KOPT-K1 (cell line): ENCODE data around the gene MBD3L2B.
"Not testable (repeated sequence)": the region's sequence is repeated elsewhere in the genome, so short reads cannot be mapped to it uniquely, and the experiment has no call there.

ENCODE experiments used
- H3K27ac ChIP-seq: fragments of 200-600 bp; sonication (generic); 2 replicates; pipeline ENCODE4 v1.5.1; 2016; ENCODE audit warnings: antibody characterized with exemption, mild to moderate bottlenecking, low read depth, low read length; ENCODE audit not compliant: poor library complexity, severe bottlenecking
- H3K36me3 ChIP-seq: fragments of 200-600 bp; sonication (generic); 2 replicates; pipeline ENCODE4 v1.5.1; 2017; ENCODE audit warnings: antibody characterized with exemption, mild to moderate bottlenecking, low read length, moderate library complexity; ENCODE audit not compliant: insufficient read depth
- H3K9me3 ChIP-seq: fragments of 200-600 bp; sonication (generic); 2 replicates; pipeline ENCODE4 v1.5.1; 2017; ENCODE audit warnings: antibody characterized with exemption, low read length, mild to moderate bottlenecking; ENCODE audit not compliant: insufficient read depth, poor library complexity, severe bottlenecking

Gene MBD3L2B

DNA sequence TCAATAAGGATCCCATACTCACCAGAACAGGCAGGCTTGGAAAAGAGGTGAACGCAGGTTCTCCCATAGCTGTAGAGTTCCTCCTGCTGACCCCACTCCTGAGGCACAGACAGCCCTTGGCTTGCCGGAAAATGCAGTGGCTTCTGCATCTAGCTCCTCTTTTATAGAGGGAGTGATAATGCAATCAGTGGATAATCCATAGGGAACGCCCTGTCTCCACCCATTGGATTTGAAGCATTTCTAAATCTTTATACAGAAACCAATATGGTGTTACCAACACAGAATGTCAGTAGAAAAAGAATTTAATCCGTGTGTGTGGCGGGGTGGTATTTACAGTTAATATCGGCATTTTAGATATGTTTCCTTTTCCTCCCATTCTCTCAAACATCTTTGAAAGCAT, at the start of gene MBD3L2B:
Gene MBD3L2B, minus strand, starts transcription at position 101 of the 400 bp plus-strand sequence. Its CDS starts 34 bp downstream, at position 67.
- H3K9me3 ChIP-seq, H3K27ac ChIP-seq: not testable (repeated sequence)

GRCh38 chr19:7069904-7070226, 48.6 kb upstream of the MBD3L2B start:
- Histone ChIP-seq H3K9me3 (peaks cover 1% of the 10 kb centered on the region), H3K27ac (peak overlapping the region; percentile 91), H3K36me3 (peaks cover 41% of the 10 kb centered on the region)

More for the DNA sequence above, at the start of gene MBD3L2B:
- H3K36me3 ChIP-seq = not testable (repeated sequence)

DNA sequence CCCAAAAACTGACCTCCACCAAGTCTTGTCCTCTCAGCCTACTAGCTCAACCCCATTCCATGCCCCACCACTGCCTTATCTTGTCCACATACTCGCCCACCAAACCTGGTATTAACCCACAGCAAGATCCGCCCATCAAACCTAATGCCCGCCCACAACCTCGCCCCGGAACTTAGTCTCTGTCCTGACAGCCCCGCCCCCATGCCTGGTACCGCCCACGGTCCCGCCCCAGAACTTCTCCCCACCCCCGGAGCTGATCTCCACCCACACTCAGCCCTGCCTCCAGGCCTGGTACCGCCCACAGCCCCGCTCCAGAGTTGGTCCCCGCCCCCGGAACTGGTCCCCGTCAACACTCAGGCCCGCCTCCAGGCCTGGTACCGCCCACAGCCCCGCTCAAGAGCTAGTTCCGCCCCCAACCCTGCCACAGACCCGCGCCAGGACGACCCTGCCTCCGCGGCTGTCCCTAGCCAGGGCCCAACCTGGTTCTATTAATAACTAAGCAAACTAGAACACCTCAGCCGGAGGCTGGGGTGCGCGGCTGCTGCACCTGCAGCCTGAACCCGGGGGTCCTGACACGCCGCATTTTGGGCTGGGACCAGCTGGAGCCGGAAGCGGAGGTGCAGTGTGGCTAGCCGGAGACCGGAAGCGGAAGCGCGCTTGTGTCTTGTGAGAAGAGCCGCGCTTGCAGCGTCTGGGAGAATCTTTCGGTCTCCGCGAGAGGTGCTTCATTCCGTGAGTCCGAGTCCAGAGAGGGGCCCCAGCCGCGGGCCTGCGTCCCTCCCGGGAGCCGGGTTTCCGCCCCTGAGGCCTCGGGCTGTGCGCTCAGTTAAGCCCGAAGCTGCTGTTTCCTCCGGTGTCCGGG, 48.0 kb upstream of the MBD3L2B start, which contains the start of gene ZNF557:
Gene ZNF557, plus strand, starts transcription at position 662 of the 862 bp plus-strand sequence. CDS start 5,372 bp downstream, outside the sequence.
- peak within 1 kb of the TSS; percentile 91 for H3K27ac ChIP-seq
- H3K9me3 ChIP-seq = no peaks in the 10 kb centered on the region
- peaks cover 35% of the 10 kb centered on the region for H3K36me3 ChIP-seq

GRCh38 chr19:7068599-7068998, 47.4 kb upstream of the MBD3L2B start:
- Histone ChIP-seq H3K9me3 (no peaks in the 10 kb centered on the region), H3K36me3 (peaks cover 28% of the 10 kb centered on the region), H3K27ac (peak overlapping the region; percentile 12)

DNA sequence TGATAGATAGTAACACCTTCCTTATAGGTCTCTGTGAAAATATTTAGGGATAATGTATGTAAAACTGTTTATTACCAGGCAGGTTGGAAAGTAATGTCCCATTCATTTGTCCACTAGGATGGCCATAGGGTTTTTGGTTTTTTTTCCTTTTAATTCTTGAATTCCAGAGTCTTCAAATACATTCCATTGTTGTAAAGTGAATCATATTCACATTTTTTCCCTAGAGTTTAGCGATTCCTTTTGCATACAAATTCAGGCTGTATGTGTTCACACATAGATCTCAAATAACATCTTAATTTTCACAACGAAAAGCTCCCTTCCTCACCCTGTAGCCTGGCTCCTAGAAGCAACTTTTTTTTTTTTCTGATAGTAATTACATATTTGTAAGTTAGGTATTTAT, 46.5 kb upstream of the MBD3L2B start:
- no peak overlapping the region for H3K27ac ChIP-seq
- no peaks in the 10 kb centered on the region for H3K9me3 ChIP-seq
- peaks cover 19% of the 10 kb centered on the region for H3K36me3 ChIP-seq

DNA sequence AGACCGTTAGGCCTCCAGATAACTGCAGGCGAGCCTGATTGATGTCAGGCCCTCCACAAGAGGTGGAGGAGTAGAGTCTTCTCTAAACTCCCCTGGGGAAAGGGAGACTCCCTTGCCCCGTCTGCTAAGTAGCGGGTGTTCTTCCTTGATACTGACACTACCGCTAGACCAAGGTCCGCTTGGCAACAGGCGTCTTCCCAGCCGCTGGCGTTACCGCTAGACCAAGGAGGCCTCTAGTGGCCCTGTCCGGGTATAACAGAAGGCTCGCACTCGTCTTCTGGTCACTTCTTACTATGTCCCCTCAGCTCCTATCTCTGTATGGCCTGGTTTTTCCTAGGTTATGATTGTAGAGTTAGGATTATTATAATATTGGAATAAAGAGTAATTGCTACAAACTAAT, 45.9 kb upstream of the MBD3L2B start:
- not testable (repeated sequence) for H3K27ac ChIP-seq, H3K9me3 ChIP-seq
- H3K36me3 ChIP-seq = peaks cover 13% of the 10 kb centered on the region

DNA sequence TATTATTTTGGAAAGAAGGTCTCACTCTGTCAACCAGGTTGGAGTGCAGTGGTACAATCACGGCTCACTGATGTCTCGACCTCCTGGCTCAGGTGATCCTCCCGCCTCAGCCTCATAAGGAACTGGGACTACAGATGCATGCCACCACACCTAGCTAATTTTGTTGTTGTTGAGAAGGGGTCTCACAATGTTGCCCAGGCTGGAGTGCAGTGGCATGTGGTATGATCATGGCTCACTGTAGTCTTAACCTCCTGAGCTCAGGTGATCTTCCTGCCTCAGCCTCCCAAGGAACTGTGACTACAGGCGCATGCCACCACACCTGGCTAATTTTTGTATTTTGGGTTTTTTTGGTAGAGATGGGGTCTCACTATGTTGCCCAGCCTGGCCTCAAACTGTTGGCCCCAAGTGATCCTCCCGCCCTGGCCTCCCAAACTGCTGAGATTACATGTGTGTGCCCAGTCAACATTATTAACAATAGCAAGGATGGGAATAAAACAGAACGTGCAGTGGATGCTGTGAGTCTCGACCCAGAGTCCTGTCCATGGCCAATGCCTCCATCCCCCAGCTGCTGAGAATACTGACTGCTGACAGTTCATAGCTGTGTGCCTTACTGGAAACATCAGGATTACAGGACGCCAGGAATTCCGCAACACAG, 42.7 kb upstream of the MBD3L2B start:
- Histone ChIP-seq H3K27ac (no peak overlapping the region), H3K9me3 (no peaks in the 10 kb centered on the region), H3K36me3 (no peaks in the 10 kb centered on the region)

GRCh38 chr19:7063339-7063738, 42.1 kb upstream of the MBD3L2B start:
- Histone ChIP-seq H3K27ac (no peak overlapping the region), H3K36me3 (no peaks in the 10 kb centered on the region), H3K9me3 (no peaks in the 10 kb centered on the region)

DNA sequence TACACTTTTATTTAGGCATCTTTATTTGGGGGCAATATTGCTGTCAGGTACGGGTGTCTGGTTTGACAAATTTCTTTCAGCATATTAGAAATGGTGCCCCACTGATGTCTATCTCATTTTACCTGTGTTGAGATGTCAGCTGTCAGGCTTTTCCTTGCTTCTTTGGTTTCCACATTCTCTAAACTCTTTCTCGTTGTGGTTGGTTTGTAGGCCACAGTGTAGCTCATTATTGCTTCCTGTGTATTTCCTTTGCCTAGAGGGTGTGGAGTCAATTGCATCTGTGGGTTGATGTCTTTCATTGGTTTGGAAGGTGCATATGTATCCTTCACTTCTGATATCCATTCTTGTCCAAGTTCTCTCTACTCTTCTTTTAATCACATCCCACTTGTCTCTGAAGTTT, 38.7 kb upstream of the MBD3L2B start:
- H3K27ac ChIP-seq, H3K36me3 ChIP-seq, H3K9me3 ChIP-seq: not testable (repeated sequence)

DNA sequence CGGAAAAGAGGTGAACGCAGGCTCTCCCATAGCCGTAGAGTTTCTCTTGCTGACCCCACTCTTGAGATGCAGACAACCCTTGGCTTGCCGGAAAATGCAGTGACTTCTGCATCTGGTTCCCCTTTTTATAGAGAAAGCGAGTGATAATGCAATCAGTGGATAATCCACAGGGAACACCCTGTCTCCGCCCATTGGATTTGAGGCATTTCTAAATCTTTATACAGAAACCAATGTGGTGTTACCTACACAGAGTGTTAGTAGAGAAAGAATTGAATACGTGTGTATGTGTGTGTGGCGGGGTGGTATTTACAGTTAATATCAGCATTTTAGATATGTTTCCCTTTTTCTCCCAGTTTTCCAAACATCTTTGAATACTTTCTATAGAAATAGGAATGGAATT, 37.3 kb upstream of the MBD3L2B start, which contains the start of gene MBD3L3:
Gene MBD3L3, minus strand, starts transcription at position 101 of the 400 bp plus-strand sequence. Its CDS starts 71 bp downstream, at position 30.
- not testable (repeated sequence) for H3K9me3 ChIP-seq, H3K36me3 ChIP-seq, H3K27ac ChIP-seq

DNA sequence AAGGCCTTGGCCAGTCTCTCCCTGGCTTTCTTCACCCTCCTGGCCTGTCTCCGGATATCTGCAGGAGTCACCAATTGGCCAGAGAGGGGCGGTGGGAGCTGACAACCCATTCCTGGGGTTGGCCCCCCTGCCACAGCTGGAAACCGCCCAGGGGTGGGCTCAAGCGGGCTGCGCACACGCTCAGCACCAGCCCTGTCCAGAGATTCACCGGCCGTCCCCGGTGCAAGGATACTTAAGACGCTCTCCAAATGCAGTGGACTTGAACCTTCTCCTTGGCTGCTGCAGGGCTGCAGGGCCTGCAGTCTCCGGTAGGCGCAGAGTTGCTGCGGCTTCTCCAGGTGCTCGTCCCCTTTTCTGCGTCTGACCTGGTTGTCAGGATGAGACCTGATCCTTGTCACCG, 35.1 kb upstream of the MBD3L2B start:
- H3K27ac ChIP-seq, H3K36me3 ChIP-seq: not testable (repeated sequence)

DNA sequence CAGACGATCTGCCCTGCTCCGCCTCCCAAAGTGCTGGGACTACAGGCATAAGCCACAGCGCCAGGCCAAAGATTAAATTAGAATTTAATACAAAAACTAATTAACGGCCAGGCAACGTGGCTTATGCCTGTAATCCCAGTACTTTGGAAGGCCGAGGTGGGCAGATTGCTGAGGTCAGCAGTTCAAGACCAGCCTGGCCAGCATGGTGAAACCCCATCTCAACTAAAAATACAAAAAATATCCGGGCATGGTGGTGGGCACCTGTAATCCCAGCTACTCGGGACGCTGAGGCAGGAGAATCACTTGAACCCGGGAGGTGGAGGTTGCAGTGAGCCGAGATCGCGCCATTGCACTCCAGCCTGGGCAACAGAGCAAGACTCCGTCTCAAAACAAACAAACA, 34.4 kb upstream of the MBD3L2B start:
- H3K9me3 ChIP-seq, H3K27ac ChIP-seq, H3K36me3 ChIP-seq: not testable (repeated sequence)

More for the DNA sequence above, 35.1 kb upstream of the MBD3L2B start:
- not testable (repeated sequence) for H3K9me3 ChIP-seq

- not testable (repeated sequence) for H3K27ac ChIP-seq, H3K36me3 ChIP-seq, H3K9me3 ChIP-seq
Measured at GRCh38 chr19:7054635-7055368, 33.6 kb upstream of the MBD3L2B start.

GRCh38 chr19:7052896-7053295, 31.7 kb upstream of the MBD3L2B start:
- H3K27ac ChIP-seq, H3K9me3 ChIP-seq, H3K36me3 ChIP-seq: not testable (repeated sequence)

DNA sequence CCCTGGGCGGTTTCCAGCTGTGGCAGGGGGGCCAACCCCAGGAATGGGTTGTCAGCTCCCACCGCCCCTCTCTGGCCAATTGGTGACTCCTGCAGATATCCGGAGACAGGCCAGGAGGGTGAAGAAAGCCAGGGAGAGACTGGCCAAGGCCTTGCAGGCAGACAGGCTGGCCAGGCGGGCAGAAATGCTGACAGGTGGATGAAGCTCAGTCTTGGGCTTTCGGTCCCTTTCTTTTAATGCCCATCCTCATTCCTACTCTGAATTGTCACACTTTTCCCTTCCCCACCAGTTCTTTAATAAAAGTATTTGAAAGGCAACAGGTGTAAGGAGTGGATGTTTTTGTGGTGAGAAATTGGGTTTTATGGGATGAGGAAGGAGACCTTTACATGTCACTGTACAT, 30.2 kb upstream of the MBD3L2B start:
- H3K27ac ChIP-seq, H3K9me3 ChIP-seq, H3K36me3 ChIP-seq: not testable (repeated sequence)
